OCI-LY7 (cell line): ENCODE results near the gene SLC5A12. TPM values are rescaled to one million over a fixed set of nuclear protein-coding genes. Genes with fewer than 3 reads are reported as not detected.

ENCODE experiments used
- BruUV-seq: library from RNA; stranded (reverse); fragments of 400-500 nt; replicated peaks from 2 replicates; lab custom pipeline; 2021; lab: Mats Ljungman, UMichigan
- CTCF ChIA-PET: fragments of 300-600 bp; sonication (Branson Sonifier 250); formaldehyde crosslinking; loops from one replicate; lab custom pipeline; 2022; ENCODE audit warnings: antibody characterized with exemption; ENCODE audit not compliant: unreplicated experiment; lab: Charles Lee
- POLR2A ChIA-PET: fragments of 300-600 bp; sonication (Branson Sonifier 250); formaldehyde crosslinking; loops from one replicate; lab custom pipeline; 2022; ENCODE audit warnings: antibody characterized with exemption; lab: Charles Lee
- DNase-seq: peaks from one replicate; pipeline ENCODE4 v3.0.0-alpha.2; 2015; ENCODE audit warnings: low spot score
- H2AFZ ChIP-seq: fragments of 200-600 bp; sonication (generic), shearing (Covaris generic); 2 replicates; pipeline ENCODE4 v1.6.1; 2014; ENCODE audit warnings: mild to moderate bottlenecking, antibody characterized with exemption, low read length, moderate library complexity
- H3K27ac ChIP-seq: fragments of 200-600 bp; sonication (generic); 2 replicates; pipeline ENCODE4 v1.5.1; 2014; ENCODE audit warnings: mixed run types, low read depth, mild to moderate bottlenecking, moderate library complexity, low read length, inconsistent platforms; ENCODE audit not compliant: poor library complexity, severe bottlenecking
- H3K36me3 ChIP-seq: fragments of 200-600 bp; sonication (generic); 2 replicates; pipeline ENCODE4 v1.6.1; 2014; ENCODE audit warnings: mild to moderate bottlenecking, antibody characterized with exemption, low read length, moderate library complexity, mixed read lengths; ENCODE audit not compliant: insufficient read depth
- H3K4me1 ChIP-seq: fragments of 200-600 bp; sonication (generic); 2 replicates; pipeline ENCODE4 v1.5.1; 2014; ENCODE audit warnings: mild to moderate bottlenecking, low read length; ENCODE audit not compliant: insufficient read depth, poor library complexity, severe bottlenecking
- H3K4me2 ChIP-seq: fragments of 200-600 bp; sonication (generic); 2 replicates; pipeline ENCODE4 v1.6.1; 2014; ENCODE audit warnings: mild to moderate bottlenecking, low read length
- H3K4me3 ChIP-seq: fragments of 200-600 bp; sonication (generic); 2 replicates; pipeline ENCODE4 v1.5.1; 2014; ENCODE audit warnings: mild to moderate bottlenecking, low read depth, low read length; ENCODE audit not compliant: poor library complexity, severe bottlenecking
- H3K79me2 ChIP-seq: fragments of 200-600 bp; sonication (generic); 2 replicates; pipeline ENCODE4 v1.6.1; 2016; ENCODE audit warnings: low read depth, mild to moderate bottlenecking, low read length, moderate library complexity, mixed read lengths; ENCODE audit not compliant: insufficient read depth
- H3K9me2 ChIP-seq: fragments of 200-600 bp; sonication (generic); 2 replicates; pipeline ENCODE4 v1.6.1; 2016; ENCODE audit warnings: mild to moderate bottlenecking, low read length, mixed read lengths; ENCODE audit not compliant: insufficient read depth
- H3K9me3 ChIP-seq: fragments of 200-600 bp; sonication (generic); 2 replicates; pipeline ENCODE4 v1.6.1; 2014; ENCODE audit warnings: mild to moderate bottlenecking, mixed run types, low read length, mixed read lengths
- H4K20me1 ChIP-seq: fragments of 200-600 bp; sonication (generic); 2 replicates; pipeline ENCODE4 v1.6.1; 2014; ENCODE audit warnings: mild to moderate bottlenecking, antibody characterized with exemption, low read length, moderate library complexity, mixed read lengths; ENCODE audit not compliant: insufficient read depth
- CTCF ChIP-seq: fragments of 200-600 bp; sonication (generic); conservative IDR thresholded peaks from 2 replicates; pipeline ENCODE4 v1.5.1; 2014; ENCODE audit warnings: mild to moderate bottlenecking, antibody characterized with exemption, low read length, moderate library complexity, mixed read lengths
- EZH2phosphoT487 ChIP-seq: fragments of 200-600 bp; sonication (generic); IDR thresholded peaks from 2 replicates; pipeline ENCODE4 v1.6.1; 2018; ENCODE audit warnings: low read depth, borderline replicate concordance, mild to moderate bottlenecking, mixed run types, antibody characterized with exemption, low read length, moderate library complexity, mixed read lengths
- intact Hi-C: fragments of 100-400 bp; cut with micrococcal nuclease; formaldehyde crosslinking; loops from one replicate; pipeline ENCODE4 v1.10.0; 2022; ENCODE audit not compliant: unreplicated experiment
- total RNA-seq, 2 experiments: library from RNA; depleted of rRNA in 1 of 2; stranded (reverse); fragments of >200 nt in 1 of 2; shearing (Covaris generic) in 1 of 2; gene quantifications; 2 replicates each; pipeline ENCODE4 v1.2.3, GENCODE V29; 2014 to 2022

SLC5A12 gene
- total RNA-seq, 2 experiments from 2014 or later: not detected

GRCh38 chr11:26665946-26666345 lies 55.9 kb downstream of the SLC5A12 start:
- Histone ChIP-seq H4K20me1 (no peaks in the 10 kb centered on the region), H3K79me2 (no peaks in the 10 kb centered on the region), H2AFZ (no peak overlapping the region), H3K4me1 (no peaks in the 10 kb centered on the region), H3K4me2 (no peak overlapping the region), H3K27ac (no peak overlapping the region), H3K36me3 (no peaks in the 10 kb centered on the region), H3K9me3 (no peaks in the 10 kb centered on the region), H3K4me3 (no peak overlapping the region), H3K9me2 (no peaks in the 10 kb centered on the region)
- POLR2A ChIA-PET: interaction anchor here (0.6 kb wide), 1 partner anchor 32 kb away, joined by 3 read pairs; no protein-coding TSS in a partner anchor
- no TSS peak for BruUV-seq
- no peak for TF ChIP-seq EZH2phosphoT487
- no peak for TF ChIP-seq CTCF
- CTCF ChIA-PET: no interaction called here
- no peak for DNase-seq
- intact Hi-C loops: no loop called here

GRCh38 chr11:26665036-26665435 lies 56.8 kb downstream of the SLC5A12 start:
- Histone ChIP-seq H3K4me3 (no peak overlapping the region), H2AFZ (no peak overlapping the region), H3K4me2 (no peak overlapping the region), H3K9me3 (no peaks in the 10 kb centered on the region), H3K79me2 (no peaks in the 10 kb centered on the region), H4K20me1 (no peaks in the 10 kb centered on the region), H3K4me1 (no peaks in the 10 kb centered on the region), H3K36me3 (no peaks in the 10 kb centered on the region), H3K27ac (no peak overlapping the region), H3K9me2 (no peaks in the 10 kb centered on the region)
- DNase-seq: no peak
- intact Hi-C loops: no loop called here
- TF ChIP-seq CTCF: no peak
- TF ChIP-seq EZH2phosphoT487: no peak
- ChIA-PET POLR2A (no interaction called here), CTCF (no interaction called here)
- BruUV-seq: no TSS peak

GRCh38 chr11:26662916-26663315 lies 58.9 kb downstream of the SLC5A12 start:
- Histone ChIP-seq H2AFZ (no peak overlapping the region), H3K4me2 (no peak overlapping the region), H3K27ac (no peak overlapping the region), H3K36me3 (no peaks in the 10 kb centered on the region), H4K20me1 (no peaks in the 10 kb centered on the region), H3K79me2 (no peaks in the 10 kb centered on the region), H3K9me2 (no peaks in the 10 kb centered on the region), H3K9me3 (no peaks in the 10 kb centered on the region), H3K4me3 (no peak overlapping the region), H3K4me1 (no peaks in the 10 kb centered on the region)
- no peak for TF ChIP-seq CTCF
- no peak for TF ChIP-seq EZH2phosphoT487
- intact Hi-C loops: no loop called here
- BruUV-seq: no TSS peak
- POLR2A ChIA-PET: no interaction called here
- no peak for DNase-seq
- CTCF ChIA-PET: no interaction called here
